SK-N-MC (cell line): ENCODE data around the gene CPLX1.

ENCODE experiments used
- EZH2 ChIP-seq: fragments of 200-600 bp; sonication (generic); IDR thresholded peaks from one replicate; pipeline ENCODE4 v1.6.1; 2017; ENCODE audit warnings: antibody characterized with exemption
- FOXP2 ChIP-seq: optimal IDR thresholded peaks from 2 replicates; pipeline ENCODE3; 2011; ENCODE audit warnings: mild to moderate bottlenecking, moderate library complexity; ENCODE audit not compliant: insufficient read depth; ENCODE audit errors: extremely low read length, control extremely low read depth
- POLR2AphosphoS5 ChIP-seq: IDR thresholded peaks from 2 replicates; pipeline ENCODE4 v1.6.1; 2012; ENCODE audit warnings: mild to moderate bottlenecking, low read depth, low read length, borderline replicate concordance

DNA sequence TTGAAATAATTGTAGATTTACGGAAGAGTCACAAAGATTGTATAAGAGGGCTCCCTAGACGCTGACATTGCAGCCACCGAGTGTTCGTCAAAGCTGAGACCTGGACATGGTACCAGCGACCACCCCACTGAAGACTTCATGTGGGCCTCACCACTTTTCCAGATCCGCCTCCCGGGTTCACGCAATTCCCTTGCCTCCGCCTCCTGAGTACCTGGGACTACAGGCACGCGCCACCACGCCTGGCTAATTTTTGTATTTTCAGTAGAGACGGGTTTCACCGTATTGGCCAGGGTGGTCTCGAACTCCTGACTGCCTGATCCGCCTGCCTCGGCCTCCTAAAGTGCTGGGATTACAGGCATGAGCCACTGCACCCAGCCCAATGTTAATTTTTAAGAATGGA lies 29.7 kb downstream of the CPLX1 start:
- TF ChIP-seq POLR2AphosphoS5 (no peak), EZH2 (no peak), FOXP2 (no peak)
